ENCODE measurements around the gene FKRP.
A peak's percentile ranks its signal among the peaks of the same experiment; 100 is the strongest.
"Not testable (repeated sequence)": the region's sequence is repeated elsewhere in the genome, so short reads cannot be mapped to it uniquely, and the experiment has no call there.

FKRP gene

DNA sequence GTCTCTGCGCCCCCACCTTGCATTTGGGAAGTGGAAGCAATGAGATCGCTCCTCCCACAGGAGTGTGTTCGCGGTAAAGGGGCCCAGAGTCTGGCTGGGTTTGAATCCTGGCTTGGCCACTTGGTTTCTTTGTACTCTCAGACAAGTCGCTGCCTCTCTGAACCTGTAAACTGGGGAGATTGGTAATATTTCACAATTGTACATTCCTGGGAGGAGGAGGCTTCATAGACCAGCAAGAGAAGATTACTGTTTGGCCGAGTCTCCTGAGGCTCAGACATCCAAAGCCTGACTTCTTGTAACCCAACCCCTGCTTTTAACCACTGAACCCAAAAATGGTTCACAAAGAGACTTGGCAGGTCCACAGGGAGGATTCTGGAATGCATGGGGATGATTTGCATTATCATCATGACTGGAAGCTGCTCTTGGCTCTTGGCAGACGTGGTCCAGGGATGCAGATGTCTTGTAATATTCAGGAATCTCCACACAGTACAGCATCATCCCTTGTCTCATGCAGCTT, 14.0 kb downstream of the FKRP start:
- DNase-seq (ENCODE audit: low spot score): no peak

DNA sequence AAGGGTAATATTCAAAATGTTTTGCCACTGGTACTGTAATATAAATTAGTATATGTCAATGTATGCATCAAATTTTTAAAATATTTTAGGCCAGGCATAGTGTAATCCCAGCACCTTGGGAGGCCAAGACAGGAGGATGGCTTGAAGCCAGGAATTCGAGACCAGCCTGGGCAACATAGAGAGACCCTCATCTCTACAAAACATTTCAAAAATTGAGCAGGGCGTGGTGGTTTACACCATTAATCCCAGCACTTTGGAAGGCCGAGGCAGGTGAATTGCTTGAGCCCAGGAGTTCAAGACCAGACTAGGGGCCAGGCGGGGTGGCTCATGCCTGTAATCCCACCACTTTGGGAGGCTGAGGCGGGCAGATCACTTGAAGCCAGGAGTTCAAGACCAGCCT, 14.5 kb downstream of the FKRP start:
- no peak for DNase-seq (ENCODE audit: low spot score)

DNA sequence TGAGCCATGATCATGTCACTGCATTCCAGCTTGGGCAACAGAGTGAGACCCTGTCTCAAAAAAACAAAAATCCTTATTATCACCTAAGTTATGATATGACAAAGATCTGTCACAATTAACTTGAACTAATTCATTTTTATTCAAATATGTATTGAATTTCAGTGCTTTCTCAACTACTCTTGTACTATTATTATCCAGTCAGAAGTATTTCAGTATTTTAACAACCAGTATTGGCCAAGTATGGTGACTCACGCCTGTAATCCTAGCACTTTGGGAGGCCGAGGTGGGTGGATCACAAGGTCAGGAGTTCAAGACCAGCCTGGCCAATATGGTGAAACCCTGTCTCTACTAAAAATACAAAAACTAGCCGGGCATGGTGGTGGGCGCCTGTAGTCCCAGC, 15.0 kb downstream of the FKRP start:
- DNase-seq (ENCODE audit: low spot score): not testable (repeated sequence)

DNA sequence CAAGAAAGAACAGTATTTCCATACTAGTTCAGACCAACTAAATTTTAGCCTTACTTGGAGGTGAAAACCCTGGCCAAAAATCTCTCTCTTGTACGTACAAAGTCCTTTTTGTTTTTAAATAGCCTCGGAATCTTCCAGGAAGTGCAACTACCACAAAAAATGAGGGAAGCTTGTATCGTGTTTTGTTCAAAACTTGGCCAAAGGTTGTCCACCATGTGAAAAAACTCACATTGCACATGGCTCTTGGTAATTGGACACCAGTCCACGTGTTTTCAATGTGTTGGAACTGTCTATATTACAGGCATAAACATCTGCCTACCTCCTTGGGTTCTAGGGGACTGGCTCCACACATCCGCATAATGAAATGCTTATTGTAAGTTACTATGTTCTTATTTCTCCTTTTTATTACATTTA, 15.6 kb downstream of the FKRP start:
- no peak for DNase-seq (ENCODE audit: low spot score)

DNA sequence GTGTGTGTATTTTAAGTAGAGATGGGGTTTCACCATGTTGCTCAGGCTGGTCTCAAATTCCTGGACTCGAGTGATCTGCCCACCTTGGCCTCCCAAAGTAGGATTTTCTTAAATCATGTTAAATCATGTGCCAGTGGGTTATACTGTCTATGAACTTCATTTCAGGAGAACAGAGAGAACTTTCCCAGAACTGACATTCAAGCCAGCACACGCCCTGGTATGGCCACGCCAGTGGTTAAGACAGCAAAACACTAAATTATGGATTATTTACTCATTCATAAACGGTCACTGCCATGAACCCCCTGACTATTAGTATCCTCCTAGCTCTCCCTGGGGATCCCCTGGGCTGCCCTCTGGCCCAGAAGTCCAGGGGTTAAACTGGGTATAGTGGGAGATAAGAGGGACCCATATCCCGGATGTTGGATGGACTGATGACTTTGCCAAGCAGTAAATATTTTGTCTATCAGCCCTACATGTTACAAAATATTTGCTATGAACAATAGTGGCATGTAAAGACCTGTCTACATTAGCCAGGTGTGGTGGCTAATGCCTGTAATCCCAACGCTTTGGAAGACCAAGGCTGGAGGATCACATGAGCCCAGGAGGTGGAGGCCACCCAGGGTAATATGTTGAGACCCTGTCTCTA, 16.5 kb downstream of the FKRP start:
- DNase-seq (ENCODE audit: low spot score): no peak

DNA sequence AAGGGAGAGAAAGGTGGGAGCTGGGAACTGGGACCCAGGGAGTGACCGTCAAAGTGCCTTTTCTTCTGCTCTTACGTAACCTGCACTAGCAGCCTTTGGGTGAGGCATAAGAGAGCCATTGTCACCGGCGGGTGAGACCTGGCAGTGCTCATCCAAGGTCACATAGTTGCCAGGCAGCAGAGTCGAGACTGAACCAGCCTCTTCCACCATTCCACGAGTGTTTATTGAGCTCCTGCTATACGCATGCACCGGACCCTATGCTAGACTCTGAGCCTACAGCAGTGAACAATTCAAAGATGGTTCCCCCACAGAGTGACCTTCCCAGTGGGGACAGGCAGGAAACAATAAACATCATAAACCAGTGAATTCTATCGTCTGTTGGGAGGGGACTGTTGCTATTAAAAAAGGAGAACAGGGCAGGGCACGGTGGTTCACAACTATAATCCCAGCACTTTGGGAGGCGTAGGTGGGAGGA, 19.0 kb downstream of the FKRP start:
- DNase-seq (ENCODE audit: low spot score): no peak

DNA sequence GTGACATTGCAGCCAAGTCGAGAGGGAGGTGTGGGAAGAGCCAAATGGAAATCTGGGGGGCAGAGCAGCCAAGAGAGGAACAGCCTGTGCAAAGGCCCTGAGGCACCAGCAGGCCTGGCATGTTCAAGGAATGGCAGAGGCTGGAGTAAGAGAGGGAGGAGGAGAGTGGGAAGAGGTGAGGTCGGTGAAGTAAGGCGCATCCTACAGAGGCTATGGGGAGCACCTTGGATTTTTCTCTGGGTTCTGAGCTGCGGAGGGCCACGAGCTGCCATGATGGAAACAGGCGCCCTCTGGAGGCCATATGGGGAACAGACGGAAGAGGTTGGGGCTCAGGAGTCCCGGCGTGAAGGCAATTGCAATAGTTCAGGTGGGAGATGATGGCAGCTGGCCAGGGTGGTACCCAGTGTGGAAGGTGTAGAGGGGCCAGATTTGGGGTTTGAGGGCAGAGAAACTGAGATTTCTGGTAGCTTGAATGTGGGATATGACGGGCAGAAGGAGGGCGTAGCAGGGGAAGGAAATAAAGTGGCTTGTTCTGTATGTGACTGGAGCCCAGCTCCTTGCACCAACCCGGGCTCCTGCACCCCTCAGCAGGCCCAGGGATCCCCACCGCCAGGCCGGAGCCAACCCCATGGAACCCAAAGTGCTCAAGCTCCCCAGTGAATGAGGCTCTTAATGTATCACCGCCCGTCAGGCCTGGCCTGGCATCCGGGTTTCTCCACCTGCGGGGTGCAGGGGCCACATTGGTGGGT, 20.9 kb downstream of the FKRP start:
- DNase-seq (ENCODE audit: low spot score): no peak

DNA sequence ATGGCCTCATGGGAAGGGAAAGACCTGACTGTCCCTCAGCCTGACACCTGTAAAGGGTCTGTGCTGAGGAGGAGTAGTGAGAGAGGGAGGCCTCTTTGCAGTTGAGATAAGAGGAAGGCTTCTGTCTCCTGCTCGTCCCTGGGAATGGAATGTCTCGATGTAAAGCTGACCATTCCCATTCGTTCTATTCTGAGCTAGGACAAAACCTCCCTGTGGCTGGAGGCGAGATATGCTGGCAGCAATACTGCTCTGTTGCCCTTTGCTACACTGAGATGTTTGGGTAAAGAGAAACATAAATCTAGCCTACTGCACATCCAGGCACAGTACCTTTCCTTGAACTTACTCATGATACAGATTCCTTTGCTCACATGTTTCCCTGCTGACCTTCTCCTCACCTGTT, 22.9 kb downstream of the FKRP start:
- not testable (repeated sequence) for DNase-seq (ENCODE audit: low spot score)

DNA sequence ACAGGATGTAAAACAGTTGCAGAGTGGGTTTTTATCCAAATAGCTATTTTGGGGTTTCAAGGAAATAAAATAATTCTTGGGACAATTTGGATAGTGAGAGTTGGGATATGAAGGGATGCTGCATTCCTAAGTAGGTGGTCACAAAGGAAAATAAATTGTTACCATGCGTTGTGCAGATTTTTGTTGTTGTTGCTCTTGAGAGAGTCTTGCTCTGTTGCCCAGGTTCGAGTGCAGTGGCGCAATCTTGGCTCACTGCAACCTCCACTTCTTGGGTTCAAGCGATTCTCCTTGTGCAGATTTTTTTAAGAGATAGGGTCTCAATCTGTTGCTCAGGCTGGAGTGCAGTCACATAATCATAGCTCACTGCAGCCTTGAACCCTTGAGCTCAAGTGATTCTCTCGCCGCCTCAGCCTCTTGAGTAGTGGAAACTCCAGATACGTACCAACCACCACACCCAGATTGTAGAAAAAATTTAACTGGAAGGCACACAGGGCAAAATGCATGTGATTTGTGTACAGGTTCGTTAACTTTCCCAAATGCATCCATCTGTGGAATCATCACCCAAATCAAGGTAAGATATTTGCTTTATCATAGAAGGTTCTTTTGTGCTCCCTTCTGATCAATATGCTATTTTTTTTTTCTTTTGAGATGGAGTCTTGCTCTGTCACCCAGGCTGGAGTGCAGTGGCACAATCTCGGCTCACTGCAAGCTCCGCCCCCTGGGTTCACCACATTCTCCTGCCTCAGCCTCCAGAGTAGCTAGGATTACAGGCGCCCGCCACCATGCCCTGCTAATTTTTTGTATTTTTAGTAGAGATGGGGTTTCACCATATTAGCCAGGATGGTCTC, 26.5 kb downstream of the FKRP start:
- DNase-seq (ENCODE audit: low spot score): no peak

DNA sequence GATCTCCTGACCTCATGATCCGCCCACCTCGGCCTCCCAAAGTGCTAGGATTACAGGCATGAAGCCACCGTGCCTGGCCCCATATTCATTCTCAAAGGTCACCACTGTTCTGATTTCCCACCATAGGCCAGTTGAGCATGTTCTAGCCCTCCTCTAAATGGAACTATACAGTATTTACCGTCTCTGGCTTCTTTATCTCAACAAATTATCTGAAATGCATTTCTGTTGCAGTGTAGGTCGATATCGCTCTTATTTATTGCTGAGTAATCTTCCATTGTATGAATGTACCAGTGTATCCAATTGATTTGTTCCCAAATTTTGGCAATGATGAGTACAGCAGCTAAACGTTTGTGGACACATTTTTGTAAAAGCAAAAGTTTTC, 27.2 kb downstream of the FKRP start:
- DNase-seq (ENCODE audit: low spot score): no peak

DNA sequence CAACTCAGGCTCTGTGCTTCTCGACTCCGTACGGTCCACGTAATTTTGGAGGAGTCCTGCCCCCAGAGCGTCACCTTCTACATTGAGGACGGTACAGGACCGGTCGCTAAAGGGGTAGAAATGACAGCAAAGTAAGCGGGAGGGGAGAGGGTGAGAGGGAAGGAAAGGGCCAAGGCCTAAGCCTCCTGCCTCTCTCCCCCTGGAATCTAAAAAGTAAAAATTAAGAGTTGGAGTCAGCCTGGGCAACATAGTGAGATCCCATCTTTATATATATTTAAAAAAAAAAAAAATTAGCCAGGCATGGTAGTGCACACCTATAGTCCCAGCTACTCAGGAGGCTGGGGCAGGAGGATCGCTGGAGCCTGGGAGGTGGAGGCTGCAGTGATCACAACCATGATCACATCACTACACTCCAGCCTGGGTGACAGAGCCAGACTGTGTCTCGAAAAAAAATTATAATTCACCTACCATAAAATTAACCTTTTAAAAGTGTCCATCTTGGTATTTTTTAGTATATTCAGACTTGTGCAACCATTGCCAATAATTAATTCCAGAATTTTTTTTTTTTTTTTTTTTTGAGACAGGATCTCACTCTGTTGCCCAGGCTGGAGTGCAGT, 29.9 kb downstream of the FKRP start:
- no peak for DNase-seq (ENCODE audit: low spot score)

DNA sequence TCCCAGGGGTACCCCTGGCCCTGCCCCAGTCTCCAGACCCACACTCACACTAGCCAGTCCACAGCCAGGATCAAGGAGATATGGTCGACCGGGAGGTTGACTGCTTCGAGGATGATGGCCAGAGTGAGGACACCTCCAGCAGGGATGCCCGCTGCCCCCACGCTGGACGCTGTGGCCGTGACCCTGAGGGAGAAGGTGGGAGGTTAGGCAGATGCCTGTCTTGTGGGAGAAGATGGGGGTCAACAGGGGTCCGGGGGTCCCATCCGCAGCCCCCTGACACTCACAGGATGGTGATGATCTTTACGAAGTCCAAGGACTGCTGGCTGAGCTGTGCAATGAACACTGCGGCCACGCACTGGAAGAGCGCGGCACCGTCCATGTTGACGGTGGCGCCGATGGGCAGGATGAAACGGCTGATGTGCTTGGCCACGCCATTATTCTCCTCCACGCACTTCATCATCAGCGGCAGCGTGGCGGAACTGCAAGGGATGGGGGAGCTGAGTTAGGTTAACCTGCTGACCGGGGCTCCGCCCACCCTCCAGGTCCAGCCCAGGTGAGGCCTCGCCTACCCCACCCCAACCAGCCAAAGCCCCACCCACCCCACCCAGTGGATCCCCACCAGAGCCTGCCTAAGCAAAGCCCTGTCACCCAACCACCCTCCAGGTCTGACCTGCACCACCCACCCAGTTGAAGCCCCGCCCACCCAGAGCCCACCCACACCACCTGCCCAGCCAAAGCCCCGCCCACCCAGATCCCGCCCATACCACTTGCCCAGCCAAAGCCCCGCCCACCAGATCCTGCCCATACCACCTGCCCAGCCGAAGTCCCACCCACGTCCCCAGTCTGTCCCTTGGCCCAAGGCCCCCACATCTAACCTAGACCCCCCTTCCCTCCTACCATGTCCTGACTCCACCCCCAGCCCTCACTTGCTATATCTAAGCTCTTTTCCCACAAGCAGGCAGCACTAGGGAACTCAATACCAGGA, 31.4 kb downstream of the FKRP start:
- no peak for DNase-seq (ENCODE audit: low spot score)

DNA sequence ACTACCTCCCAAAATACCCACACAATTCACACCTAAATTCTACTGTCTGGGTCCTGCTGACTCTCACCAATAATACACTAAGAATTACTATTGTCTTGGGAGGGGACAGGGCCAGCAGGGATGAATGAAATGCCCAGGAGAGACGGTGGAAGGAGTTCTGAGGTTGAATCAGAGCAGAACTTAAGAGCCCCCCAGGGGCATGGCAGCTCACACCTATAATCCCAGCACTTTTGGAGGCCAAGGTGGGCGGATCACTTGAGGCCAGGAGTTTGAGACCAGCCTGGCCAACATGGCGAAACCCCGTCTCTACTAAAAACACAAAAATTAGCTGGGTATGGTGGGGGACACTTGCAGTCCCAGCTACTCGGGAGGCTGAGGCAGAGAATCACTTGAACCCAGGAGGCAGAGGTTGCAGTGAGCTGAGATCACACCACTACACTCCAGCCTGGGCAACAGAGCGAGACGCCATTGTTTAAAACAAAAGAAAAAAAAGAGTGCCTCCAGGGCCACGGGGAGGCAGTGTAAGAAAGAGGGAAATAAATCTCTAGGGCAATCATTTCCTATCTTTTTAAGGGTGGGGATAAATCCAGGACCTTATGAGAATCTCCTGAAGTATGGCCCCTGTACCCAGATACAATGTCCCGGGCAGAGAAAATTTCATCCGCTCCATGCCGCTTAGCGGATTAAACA, 32.2 kb downstream of the FKRP start:
- DNase-seq (ENCODE audit: low spot score): not testable (repeated sequence)

DNA sequence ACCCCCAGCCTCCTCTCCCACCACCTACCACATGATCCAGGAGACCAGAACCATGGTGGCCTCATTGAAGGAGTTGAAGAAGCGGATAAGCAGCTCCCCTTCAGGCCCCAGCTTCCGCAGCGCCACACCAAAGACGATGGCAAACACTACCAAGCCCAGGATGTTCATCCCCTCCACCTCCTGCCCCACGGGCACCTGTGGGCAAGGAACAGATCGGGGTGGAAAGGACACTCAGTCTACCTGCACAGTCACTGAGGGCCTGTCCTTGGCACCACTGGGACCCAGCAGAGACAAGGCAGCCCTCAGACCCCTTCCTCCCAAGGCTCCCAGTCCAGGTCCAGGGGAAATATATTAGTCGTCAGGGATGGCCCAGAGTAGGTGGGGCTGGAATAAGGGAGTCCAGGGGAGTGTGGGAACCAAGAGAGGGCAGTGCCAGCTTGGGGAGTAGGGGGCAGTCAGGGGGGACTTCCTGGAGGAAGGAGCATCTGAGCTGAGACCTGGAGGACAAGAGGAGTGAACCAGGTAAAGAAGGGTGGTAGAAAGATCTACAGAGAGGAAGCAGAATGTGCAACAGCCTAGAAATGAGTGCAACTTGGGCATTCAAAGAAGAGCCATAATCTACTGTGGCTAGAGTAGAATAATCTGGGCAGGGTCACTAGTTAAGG, 36.6 kb downstream of the FKRP start:
- no peak for DNase-seq (ENCODE audit: low spot score)

DNA sequence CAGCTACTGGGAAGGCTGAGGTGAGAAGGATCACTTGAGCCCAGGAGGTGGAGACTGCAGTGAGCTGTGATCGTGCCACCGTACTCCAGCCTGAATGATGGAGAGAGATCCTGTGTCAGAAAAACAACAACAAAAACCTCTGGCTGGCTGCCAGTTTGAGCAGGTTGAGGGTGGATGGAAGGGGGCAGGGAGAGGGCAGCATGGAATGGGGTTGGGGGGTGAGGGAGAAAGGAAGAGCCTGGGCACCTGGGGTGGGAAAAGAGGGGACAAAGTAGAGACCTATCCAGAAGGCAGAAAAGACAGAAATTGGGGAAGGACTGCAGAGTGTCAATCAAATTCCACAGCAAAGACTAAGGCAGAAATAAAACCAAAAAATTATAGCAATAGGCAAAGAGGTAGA, 37.8 kb downstream of the FKRP start:
- no peak for DNase-seq (ENCODE audit: low spot score)

DNA sequence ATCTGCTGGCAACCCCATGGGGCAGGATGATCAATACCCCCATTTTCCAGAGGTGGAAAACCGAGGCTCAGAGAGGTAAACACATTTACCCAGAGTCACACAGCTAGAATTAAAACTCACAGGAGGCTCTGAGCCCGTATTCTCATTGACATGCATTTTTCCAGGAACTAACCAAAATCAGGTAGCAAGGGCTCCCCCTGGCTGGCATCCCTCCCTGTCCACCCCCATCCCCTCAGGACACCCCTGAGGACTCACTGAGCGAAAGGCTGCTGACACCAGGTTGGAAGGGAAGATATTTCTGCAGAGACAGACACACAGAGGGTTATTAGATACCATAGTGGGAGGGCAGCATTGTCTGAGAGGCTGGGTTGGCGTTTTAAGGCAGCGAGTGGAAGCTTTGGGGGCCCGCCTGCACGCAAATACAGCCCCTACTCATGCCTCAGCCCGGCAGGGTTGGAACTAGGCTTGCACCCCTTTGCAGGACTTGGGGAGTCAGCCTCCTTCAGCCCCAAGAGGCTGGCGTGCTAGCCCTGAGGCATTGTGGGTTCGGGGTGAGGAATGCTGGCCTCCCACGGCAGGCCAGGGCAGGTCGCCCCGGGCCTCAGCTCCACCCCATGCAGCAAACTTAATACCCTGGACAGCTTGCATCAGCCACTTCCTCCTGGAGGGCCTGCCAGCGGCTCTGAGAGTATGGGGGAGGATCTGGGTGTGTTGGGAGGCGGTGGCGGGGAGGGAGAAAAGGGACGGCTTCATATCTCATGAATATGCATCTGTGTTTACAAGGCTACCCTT, 38.6 kb downstream of the FKRP start:
- peak; percentile 94 for DNase-seq (ENCODE audit: low spot score)

DNA sequence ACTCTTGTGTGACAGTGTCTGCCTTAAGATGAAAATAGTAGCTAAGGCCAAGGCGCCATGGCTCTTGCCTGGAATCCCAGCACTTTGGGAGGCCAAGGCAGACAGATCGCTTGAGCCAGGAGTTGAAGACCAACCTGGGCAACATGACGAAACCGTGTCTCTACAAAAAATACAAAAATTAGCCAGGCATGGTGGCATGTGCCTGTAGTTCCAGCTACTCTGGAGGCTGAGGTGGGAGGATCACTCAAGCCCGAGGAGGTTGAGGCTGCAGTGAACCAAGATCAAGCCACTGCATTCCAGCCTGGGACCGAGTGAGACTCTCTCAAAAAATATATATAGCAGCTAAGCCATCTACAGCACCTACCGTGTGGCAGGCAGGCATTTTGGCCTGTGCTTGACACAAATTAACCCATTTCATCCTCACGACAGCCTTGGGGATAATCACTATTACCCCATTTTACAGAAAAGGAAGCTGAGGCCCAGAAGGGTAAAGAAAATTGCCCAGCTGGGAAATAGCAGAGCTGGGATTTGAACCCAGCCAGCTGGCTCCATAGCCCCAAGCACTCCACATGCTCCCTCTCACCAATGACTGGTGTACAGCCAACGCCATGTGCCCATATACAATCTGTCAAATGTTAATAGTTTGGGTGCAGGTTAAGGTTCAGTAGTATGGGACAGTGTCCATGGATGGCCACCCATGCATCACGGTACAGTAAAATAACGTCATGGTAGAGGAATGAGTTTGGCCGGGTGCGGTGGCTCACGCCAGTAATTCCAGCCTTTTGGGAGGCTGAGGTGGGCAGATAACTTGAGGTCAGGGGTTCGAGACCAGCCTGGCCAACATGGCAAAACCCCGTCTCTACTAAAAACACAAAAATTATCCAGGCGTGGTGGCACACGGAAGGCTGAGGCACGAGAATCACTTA, 39.5 kb downstream of the FKRP start:
- peak; percentile 73 for DNase-seq (ENCODE audit: low spot score)

DNA sequence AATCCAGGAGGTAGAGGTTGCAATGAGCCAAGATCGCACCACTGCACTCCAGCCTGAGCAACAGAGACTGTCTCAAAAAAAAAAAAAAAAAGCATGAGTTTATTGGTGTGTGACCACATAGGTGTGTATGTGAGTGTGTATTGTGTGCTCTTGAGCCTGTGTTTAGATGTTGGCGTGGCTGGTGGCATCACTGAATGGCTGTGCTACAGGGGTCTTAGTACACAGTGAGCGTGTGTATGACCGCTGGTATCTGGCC, 40.1 kb downstream of the FKRP start:
- no peak for DNase-seq (ENCODE audit: low spot score)

All from RKO (cell line).